GM12875 (cell line): ENCODE results near the gene TBC1D9.
"Not testable (repeated sequence)": the region's sequence is repeated elsewhere in the genome, so short reads cannot be mapped to it uniquely, and the experiment has no call there.

Experiments
- H3K4me3 ChIP-seq: one replicate; pipeline ENCODE4 v1.5.1; 2011; ENCODE audit warnings: low read depth, low read length, control low read depth
- TF ChIP-seq, protein P1 (sequence below): IDR thresholded peaks from 2 replicates; pipeline ENCODE4 v1.5.1; 2011; ENCODE audit warnings: low read depth, mild to moderate bottlenecking, control low read depth, inconsistent platforms, low read length, moderate library complexity, borderline replicate concordance; ENCODE audit not compliant: insufficient read depth

TBC1D9 gene

DNA sequence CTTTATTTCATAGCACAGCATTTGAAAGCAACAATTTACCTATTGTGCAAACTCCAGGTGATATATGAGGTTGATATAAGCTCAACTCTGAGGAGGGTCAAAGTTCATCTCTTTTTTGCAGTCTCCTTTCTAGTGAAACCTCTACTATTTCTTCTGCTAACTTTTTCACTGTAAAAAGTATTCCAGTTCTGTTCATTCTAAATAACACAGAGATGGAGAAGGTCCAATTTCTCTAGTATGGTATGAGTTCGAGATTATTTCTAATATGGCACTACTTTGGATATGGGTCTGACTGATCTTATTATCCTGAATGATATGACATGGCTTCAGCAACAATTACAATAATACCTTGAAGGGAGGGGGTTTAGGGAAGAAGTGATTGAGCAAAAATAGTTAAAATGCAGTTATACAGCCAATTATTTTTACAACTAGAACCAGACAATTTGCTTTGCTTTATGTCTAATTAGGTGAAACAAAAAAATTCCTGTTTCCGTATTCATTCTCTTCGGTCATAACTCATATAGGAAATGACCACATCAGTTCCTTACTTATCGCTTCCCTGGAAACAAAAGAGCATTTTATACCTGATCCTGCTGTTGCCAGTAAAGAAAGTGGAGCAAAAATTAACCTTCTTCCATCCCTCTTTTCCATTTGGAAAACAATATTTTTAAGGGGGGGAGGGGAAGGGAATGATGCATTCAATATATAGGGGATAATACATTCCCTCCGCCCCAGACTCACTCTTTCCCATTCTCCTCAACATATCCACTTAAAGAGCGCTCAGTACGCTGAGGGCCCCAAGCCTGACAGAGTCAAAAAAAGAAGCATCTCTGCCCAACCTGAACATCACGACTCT, 1.0 kb downstream of the TBC1D9 start:
- TF ChIP-seq, protein P1, sequence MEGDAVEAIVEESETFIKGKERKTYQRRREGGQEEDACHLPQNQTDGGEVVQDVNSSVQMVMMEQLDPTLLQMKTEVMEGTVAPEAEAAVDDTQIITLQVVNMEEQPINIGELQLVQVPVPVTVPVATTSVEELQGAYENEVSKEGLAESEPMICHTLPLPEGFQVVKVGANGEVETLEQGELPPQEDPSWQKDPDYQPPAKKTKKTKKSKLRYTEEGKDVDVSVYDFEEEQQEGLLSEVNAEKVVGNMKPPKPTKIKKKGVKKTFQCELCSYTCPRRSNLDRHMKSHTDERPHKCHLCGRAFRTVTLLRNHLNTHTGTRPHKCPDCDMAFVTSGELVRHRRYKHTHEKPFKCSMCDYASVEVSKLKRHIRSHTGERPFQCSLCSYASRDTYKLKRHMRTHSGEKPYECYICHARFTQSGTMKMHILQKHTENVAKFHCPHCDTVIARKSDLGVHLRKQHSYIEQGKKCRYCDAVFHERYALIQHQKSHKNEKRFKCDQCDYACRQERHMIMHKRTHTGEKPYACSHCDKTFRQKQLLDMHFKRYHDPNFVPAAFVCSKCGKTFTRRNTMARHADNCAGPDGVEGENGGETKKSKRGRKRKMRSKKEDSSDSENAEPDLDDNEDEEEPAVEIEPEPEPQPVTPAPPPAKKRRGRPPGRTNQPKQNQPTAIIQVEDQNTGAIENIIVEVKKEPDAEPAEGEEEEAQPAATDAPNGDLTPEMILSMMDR = no peak
- peak overlapping the region; percentile 99 for H3K4me3 ChIP-seq

DNA sequence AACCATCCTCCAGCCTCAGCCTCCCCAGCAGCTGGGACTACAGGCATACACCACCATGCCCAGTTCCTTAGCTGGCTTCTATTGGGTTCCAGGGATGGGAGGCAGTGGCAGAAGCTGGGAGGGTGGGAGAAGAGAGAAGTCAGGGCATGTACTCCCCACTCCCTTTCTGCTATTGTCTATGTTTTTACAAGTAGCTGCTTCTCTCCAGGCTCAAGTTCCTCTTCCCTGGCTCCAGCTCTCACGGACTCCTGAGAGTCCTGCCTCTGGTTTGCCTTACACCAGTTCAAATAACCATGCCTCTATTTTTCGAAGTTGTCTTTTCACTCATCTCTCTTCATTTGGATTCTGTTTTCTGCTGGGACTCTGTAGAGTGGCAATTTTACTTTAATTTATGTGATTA, 2.9 kb downstream of the TBC1D9 start:
- no peak overlapping the region for H3K4me3 ChIP-seq
- TF ChIP-seq, protein P1 = no peak

- TF ChIP-seq, protein P1 = no peak
- H3K4me3 ChIP-seq = no peak overlapping the region
These were observed 3.7 kb downstream of the TBC1D9 start for GRCh38 chr4:140752291-140753068.

DNA sequence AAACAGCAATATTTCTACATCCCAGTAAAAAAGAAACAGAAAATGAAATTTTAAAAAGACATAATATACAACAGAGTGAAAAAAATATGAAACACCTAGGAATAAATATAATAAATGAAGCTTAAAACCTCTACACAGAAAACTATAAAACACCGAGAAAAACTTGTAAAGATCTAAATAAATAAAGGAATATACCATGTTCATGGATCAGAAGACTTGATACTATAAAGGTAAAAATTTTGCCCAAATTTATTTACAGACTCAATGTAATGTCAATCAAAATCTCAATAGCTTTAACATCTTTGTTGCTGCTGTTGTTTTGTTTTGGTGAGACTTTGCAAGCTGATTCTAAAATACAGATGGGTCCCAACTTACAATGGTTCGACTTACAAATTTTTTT, 5.7 kb downstream of the TBC1D9 start:
- TF ChIP-seq, protein P1 = no peak
- no peak overlapping the region for H3K4me3 ChIP-seq

DNA sequence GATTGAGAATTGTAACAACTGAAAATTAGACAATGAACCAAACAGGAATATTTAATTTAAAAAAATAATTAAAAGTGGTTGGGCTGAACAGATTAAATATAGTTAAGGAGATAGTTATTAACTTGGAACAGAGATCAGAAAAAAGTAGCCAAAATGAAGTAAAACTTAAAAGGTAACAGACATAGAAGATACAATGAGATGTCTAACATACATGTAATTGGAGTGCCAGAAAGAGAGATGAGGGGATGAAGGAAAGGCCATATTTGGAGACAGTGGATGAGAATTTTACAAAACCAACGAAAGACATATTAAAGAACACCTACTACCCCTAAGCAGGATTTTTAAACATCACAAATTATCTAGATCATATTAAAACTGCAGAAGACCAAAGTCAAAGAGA, 8.0 kb downstream of the TBC1D9 start:
- H3K4me3 ChIP-seq = no peak overlapping the region
- TF ChIP-seq, protein P1 = no peak

DNA sequence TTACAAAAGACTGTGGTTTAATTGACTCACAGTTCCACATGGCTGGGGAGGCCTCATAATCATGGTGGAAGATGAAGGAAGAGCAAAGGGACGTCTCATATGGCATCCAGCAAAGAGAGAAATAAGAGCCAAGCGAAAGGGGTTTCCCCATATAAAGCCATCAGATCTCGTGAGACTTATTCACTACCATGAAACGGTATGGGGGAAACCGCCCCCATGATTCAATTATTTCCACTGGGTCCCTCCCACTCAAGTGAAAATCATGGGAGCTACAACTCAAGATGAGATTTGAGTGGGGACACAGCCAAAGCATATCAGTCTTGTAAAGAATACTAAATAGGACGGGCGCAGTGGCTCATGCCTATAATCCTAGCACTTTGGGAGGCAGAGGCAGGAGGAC, 9.6 kb downstream of the TBC1D9 start:
- not testable (repeated sequence) for H3K4me3 ChIP-seq

DNA sequence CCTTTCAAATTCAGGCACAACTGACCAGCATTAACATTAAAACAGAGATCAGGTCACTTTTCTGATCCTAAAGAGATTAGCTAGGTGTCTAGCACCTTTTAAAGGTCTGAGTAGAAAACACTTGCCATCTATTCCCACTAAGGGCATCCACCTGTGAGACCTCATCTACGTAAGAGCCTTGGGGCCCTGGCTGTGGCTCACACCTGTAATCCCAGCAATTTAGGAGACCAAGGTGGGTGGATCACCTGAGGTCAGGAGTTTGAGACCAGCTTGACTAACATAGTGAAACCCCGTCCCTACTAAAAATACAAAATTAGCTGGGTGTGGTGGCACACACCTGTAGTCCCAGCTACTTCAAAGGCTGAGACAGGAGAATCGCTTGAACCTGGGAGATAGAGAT, 11.8 kb downstream of the TBC1D9 start:
- TF ChIP-seq, protein P1 = no peak
- H3K4me3 ChIP-seq = no peak overlapping the region
